Upper lobe of left lung (tissue), 4 donors: ENCODE results near the gene NLGN1.

Experiments used
- EP300 ChIP-seq, 4 donors: sonication (generic); formaldehyde crosslinking; IDR thresholded peaks; one replicate each; pipeline ENCODE4 v1.5.1; 2017; ENCODE audit warnings: antibody characterized with exemption in 4 of 4, control low read depth in 2 of 4
- POLR2A ChIP-seq, 4 donors: fragments of 450-650 bp; IDR thresholded peaks; one replicate each; pipeline ENCODE4 v1.5.1; 2016 to 2017; ENCODE audit warnings: antibody characterized with exemption in 4 of 4, mild to moderate bottlenecking in 2 of 4
- POLR2AphosphoS5 ChIP-seq, 2 donors: sonication (generic); formaldehyde crosslinking; IDR thresholded peaks; one replicate each; pipeline ENCODE4 v1.5.1; 2017; ENCODE audit warnings: antibody characterized with exemption in 2 of 2
- TF ChIP-seq, protein P1 (sequence below), 6 experiments: fragments of 450-650 bp in 4 of 6; fragments of 200-600 bp in 2 of 6; sonication (generic) in 2 of 6; IDR thresholded peaks; one replicate each; pipeline ENCODE4 v1.5.1; 2016 to 2019; ENCODE audit warnings: antibody characterized with exemption in 6 of 6

- TF ChIP-seq, protein P1, sequence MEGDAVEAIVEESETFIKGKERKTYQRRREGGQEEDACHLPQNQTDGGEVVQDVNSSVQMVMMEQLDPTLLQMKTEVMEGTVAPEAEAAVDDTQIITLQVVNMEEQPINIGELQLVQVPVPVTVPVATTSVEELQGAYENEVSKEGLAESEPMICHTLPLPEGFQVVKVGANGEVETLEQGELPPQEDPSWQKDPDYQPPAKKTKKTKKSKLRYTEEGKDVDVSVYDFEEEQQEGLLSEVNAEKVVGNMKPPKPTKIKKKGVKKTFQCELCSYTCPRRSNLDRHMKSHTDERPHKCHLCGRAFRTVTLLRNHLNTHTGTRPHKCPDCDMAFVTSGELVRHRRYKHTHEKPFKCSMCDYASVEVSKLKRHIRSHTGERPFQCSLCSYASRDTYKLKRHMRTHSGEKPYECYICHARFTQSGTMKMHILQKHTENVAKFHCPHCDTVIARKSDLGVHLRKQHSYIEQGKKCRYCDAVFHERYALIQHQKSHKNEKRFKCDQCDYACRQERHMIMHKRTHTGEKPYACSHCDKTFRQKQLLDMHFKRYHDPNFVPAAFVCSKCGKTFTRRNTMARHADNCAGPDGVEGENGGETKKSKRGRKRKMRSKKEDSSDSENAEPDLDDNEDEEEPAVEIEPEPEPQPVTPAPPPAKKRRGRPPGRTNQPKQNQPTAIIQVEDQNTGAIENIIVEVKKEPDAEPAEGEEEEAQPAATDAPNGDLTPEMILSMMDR (IDR thresholded peaks at IDR 0.05): no peak
- no peak for TF ChIP-seq POLR2AphosphoS5 (IDR thresholded peaks at IDR 0.05)
- TF ChIP-seq EP300 (IDR thresholded peaks at IDR 0.05): no peak
- TF ChIP-seq POLR2A (IDR thresholded peaks at IDR 0.05): no peak
Observed at GRCh38 chr3:174102274-174102673, 704.7 kb downstream of the NLGN1 start.
